GM21576 (cell line): ENCODE measurements around the gene ZFHX2.

ENCODE experiments used
- ATAC-seq: cut with Tn5 transposase; IDR thresholded peaks from one replicate; pipeline ENCODE4 v1.9.1; 2021; ENCODE audit warnings: mild to moderate bottlenecking, moderate library complexity; ENCODE audit not compliant: unreplicated experiment

ZFHX2 gene

GRCh38 chr14:23561873-23562821 is 10.6 kb upstream of the ZFHX2 start:
- ATAC-seq = no peak

- ATAC-seq = no peak
Observed at GRCh38 chr14:23561259-23561658, 9.7 kb upstream of the ZFHX2 start.

GRCh38 chr14:23559926-23560520 is 8.5 kb upstream of the ZFHX2 start:
- no peak for ATAC-seq

GRCh38 chr14:23559010-23559925 is 7.7 kb upstream of the ZFHX2 start:
- no peak for ATAC-seq

DNA sequence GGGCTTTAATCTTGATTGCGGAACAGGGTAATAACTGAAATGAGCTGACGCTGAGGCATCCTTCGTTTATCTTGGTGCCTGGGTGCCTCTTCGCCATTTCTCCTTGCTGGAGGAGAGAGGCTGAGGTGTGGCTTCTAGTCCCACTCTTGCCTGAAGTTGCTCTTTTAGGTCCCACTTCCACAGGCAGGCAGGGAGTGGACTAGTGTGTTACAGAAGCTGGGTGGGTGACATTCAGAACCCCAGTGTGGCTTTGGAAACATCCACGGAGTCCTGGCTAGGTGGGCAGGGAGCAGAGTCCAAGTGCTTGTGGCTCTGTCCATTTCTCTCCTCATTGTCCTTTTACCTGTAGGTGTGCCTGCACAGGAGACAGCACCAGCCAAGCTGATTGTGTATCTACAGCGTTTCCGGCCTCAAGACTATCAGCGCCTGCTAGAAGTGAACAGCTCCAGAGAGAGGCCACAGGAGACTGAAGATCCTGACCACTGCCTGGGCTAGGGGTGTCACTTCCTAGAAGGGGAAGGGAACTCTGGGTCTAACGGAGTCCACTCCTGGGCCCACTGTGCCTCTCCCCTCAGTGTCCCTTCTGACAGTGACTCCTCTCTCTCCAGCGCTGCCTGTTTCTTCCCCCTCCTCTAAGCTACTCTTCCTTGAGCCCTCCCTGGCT is 6.9 kb upstream of the ZFHX2 start:
- no peak for ATAC-seq

GRCh38 chr14:23557946-23558345 is 6.4 kb upstream of the ZFHX2 start:
- ATAC-seq = no peak

DNA sequence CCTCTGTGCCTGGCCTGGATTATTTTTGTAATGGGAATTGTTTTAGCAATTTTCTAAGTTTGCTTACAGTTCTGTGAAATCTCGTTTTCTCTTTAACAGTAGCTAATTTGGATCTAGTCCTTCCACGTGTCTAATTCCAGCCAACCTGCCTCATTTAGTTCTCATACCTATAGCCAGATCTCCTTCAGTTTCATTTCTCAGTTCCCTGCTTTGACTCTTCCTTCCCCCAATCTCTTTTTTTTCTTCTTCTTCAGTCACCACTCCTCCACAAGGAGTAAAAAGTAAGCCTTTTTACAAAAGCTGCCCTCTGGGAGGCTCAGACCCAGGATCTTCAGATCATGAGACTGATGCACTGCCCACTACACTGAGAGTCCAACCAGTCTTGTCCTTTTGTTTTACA is 6.0 kb upstream of the ZFHX2 start:
- no peak for ATAC-seq

- no peak for ATAC-seq
Observed at GRCh38 chr14:23556700-23557440, 5.3 kb upstream of the ZFHX2 start.

GRCh38 chr14:23555882-23556699 is 4.5 kb upstream of the ZFHX2 start, which contains the start of gene THTPA:
THTPA (plus strand) TSS chr14:23556271; CDS start chr14:23556758, 487 bp downstream.
- ATAC-seq = peak; percentile 73

DNA sequence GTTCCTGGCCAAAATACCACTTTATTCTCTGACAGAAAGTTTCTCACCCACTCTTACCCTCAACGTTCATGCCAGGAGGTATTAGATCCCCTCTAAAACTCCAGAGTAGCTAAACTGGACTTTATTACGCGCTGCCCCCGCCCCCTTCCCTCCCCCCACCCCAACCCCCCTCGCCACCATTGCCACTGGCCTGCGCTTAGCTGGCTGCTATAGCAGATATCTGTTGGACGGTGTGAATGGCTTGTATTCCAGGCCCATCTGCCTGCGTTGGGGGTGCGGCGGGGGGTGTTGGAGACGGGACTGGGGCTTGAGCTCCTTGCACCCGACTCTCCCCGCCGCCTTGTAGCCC is 3.9 kb upstream of the ZFHX2 start:
- no peak for ATAC-seq

DNA sequence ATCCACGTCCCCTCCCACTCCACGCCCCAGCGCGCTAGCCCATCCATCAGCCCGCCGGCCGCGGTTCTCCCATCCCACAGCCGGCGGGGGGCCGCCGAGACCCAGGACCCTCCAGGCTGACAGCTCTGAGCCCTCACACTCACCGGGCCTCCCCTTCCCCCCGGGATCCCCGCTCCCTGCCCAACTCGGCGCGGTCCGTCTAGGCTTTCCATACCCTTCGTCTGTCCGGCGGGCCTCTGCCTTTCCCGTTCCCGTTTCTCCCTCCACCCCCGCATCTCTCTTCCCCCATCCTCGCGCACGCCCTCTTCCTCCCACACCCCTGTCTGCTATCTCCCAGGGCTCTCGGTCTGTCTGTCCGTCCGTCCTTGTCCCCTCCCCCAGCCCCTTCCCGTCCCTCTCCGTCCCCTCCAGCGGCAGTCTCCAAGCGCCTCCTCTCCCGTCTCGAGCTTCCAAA is 726 bp downstream of the ZFHX2 start:
- ATAC-seq = no peak

GRCh38 chr14:23550131-23550811 is 1.3 kb downstream of the ZFHX2 start:
- no peak for ATAC-seq

DNA sequence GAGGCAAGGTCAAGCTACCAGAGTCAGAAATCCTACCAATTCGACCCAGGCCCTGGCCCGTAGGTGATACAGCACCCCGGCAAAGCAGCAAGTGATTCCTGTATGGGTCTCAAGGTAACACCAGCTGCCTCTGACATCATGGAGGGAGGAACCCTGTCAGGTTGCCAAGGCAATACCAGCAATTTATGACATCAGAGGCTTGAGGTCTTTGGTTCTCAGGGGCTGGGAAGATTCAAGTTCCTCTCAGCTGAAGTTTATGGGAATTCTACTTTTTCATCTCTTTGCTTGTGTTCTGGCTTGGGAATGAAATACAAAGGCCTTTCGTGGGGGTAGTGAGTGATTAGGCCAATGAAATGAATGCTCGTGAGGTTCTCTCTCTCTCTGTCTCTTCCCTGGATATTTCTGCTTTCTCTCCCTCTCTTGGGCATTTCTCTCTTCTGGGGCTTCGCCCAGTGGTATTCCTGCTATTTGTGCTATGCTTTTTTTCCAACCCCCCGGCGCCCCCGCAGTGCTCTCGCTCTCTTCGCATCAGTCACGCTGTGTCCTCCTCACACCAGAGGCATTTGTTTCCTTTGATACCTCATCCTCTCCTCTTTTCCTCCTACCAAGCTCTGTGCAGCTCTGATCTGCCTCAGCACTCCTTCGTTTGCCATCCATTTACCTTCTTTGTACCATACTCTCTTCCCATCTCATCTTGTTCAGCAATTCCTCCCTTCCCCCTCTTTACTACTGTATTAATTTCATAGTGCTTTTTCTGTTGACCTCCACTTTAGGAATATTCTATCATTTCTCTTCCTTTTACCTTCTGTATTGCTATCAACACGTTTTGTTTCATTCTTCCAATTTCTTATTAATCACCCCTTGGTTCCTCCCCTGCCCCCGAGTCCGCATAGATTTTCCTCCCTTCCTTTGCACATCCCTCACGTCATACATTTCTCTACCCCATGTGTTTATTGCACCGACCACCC is 2.9 kb downstream of the ZFHX2 start:
- no peak for ATAC-seq

GRCh38 chr14:23547924-23548323 is 3.6 kb downstream of the ZFHX2 start:
- ATAC-seq = no peak

- no peak for ATAC-seq
Observed at GRCh38 chr14:23546450-23547035, 5.0 kb downstream of the ZFHX2 start.

- no peak for ATAC-seq
Observed at GRCh38 chr14:23545740-23546365, 5.7 kb downstream of the ZFHX2 start.
